ENCODE data around the gene SRBD1.
A peak's percentile ranks its signal among the peaks of the same experiment; 100 is the strongest.

SRBD1 gene

GRCh38 chr2:45588158-45588829, 22.8 kb downstream of the SRBD1 start:
- DNase-seq, result no peak

- peak in 1 of 3 experiments; percentile 26 for DNase-seq
These were observed 24.5 kb downstream of the SRBD1 start for GRCh38 chr2:45586600-45586999.

DNA sequence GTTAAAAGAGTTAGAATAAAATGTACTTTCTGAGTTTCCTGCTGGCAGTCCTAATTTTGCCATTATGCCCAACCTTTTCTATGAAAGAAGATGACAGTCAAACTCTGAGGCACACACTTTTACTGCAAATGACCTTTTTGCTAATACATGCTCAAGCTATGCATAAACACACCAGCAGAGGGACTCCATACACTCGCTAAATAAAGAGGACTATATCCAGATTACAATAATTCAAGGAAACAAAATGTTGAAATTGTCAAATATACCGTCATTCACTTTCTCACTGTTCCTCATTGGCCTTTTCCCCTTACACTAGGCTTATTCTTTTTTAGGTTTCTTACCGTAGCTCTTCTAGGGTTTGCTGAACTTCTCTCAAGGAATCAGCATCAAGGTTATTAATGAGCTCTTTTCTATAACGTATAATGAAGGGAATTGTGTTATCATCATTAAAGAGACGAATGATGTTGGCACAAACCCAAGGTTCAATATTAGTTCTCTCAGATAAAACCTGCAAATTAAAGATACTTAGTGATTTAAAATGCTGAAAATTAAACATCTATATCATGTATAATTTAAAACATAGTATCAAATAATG, 25.7 kb downstream of the SRBD1 start:
- peak; percentile 15 to 68 (median 19) for DNase-seq

- no peak for DNase-seq
These were observed 27.1 kb downstream of the SRBD1 start for GRCh38 chr2:45583977-45584376.

DNA sequence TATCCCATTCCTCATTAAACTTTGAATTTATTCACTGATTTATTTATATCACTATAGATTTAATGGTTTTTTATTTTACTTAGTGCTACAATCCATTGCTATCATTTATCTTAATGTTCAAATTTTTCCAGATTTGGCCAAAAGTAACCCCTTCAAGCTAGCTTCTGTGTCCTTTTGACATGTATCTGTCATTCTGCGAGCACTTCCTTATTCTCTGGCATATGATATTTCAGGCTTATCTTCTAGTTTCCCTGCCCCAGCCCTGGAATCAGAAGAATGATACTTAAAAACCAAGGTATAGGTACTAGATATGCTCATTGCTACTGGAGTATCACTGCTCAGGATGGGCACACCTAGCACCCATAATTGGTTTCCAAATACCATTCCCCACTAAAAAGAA, 28.5 kb downstream of the SRBD1 start:
- no peak for DNase-seq

DNA sequence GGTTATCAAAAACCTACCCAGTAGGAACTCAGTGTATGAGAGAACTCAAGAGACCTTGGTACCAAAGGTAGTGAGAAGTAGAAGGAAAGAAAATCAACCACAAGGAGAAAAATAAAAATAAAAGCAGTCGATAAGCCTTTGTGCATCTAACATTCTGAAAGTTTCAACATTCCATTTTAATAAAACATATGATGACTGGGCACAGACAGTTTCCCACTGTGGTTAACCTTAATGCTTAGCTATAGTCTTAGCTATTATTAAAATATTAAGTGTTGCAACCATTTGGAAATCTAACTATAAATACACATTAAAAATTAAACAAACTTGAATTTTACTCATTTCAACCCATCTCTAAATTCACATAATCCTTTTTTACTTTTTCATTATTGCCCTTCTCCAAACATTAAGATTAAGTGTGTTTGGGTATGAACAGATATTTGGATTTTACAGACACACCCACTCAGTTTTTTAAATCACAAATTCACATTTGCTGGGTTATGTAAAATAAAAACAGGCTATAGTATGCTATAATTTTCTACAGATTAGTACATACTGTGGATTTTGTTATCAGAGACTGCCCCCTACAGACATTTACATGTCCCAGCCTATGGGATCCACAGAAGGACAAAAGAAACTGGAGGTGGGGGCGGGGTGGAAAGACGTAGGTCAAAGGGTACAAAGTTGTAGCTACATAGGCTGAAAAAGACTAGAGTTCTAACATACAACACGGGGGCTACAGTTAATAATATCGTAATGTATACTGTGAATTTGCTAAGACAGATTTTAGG, 32.8 kb downstream of the SRBD1 start:
- DNase-seq, result peak in 1 of 3 experiments; percentile 36

DNA sequence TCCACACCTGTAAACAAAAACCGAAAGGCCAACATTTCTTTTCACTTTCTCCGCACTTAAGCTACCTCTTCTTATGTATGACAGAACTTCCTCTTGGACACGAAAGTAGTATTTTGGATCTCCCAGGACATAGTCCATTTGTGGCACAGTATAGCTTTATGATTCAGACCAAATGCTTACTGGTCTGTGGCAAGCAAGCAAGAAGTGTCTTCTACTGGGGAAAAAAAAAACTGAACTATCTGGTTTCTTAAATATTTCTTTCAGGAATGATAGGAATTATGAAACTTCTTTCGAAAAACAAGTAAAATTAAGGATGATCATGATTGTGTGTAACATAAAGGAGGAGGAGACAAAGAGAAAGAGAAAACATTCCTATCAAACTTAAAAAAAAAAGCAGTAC, 33.6 kb downstream of the SRBD1 start:
- no peak for DNase-seq

GRCh38 chr2:45575881-45576280, 35.2 kb downstream of the SRBD1 start:
- DNase-seq, result no peak

DNA sequence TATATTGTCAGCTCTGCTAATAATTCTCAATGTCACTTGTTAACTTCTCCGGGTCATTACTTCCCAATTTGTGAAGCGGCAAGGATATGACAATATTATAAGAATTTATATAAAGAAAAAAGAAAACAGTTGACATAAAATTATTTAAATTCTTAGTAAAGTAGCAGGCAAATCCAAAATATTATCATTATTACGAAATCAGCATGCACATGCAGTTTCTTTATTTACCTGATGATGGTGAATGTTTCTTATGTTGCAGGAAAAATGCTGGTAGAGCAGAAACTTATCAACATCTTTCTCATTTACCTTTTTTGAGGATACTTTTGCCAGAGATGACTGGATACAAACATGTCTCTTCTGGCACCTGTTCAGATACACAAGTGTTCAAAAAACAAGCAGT, 38.1 kb downstream of the SRBD1 start:
- no peak for DNase-seq

GRCh38 chr2:45571940-45572339, 39.1 kb downstream of the SRBD1 start:
- DNase-seq, result no peak

- no peak for DNase-seq
These were observed 40.3 kb downstream of the SRBD1 start for GRCh38 chr2:45570671-45571334.

- no peak for DNase-seq
These were observed 42.1 kb downstream of the SRBD1 start for GRCh38 chr2:45568935-45569334.

- DNase-seq, result no peak
These were observed 42.9 kb downstream of the SRBD1 start for GRCh38 chr2:45567974-45568789.

DNA sequence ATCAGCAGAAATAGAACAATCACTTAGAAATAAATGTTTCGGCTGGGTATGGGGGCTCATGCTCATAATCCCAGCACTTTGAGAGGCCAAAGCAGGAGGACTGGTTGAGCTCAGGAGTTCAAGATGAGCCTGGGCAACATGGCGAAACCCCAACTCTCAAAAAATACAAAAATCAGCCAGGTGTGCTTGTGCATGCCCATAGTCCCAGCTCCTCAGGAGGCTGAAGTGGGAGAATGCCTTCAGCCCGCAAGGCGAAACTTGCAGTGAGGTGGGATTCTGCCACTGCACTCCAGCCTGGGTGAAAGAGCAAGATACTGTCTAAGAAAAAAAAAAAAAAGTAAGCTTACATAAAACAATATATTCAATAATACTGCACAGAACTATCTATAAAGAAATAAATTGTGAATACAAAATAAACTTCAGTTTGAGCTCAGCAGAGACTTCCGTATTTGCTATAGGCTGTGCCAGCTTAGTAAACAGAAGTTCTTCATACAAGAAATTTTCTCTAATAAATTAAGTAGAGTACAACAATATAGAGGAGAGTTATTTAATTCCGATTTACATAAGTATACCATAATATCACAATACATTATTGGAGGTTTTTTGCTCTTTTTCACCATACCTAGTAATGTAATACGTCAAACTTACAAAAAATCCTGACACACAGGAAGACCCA, 43.6 kb downstream of the SRBD1 start:
- DNase-seq, result no peak

DNA sequence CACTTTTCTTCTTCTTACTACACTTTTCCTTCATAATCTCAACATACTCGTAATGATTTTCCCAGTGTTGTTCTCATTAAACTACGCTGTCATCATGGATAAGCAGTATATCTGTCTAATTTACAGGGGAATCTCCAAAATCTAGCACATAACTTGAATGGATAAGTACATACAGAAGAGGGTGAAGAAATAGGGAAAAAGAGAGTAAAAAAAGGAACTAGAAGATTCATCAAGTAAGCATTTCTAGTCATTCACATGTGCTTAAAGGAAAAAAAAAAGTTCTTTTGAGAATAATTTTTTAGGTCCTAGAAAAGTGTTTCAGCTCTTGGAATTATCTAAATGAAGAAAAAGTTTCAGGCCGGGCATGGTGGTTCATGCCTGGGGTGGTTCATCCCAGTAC, 51.6 kb downstream of the SRBD1 start:
- no peak for DNase-seq

- no peak for DNase-seq
These were observed 56.3 kb downstream of the SRBD1 start for GRCh38 chr2:45554742-45555140.

GRCh38 chr2:45554073-45554741, 56.9 kb downstream of the SRBD1 start:
- no peak for DNase-seq

GRCh38 chr2:45551862-45552261, 59.2 kb downstream of the SRBD1 start:
- no peak for DNase-seq

- DNase-seq, result no peak
These were observed 65.1 kb downstream of the SRBD1 start for GRCh38 chr2:45545943-45546342.

DNA sequence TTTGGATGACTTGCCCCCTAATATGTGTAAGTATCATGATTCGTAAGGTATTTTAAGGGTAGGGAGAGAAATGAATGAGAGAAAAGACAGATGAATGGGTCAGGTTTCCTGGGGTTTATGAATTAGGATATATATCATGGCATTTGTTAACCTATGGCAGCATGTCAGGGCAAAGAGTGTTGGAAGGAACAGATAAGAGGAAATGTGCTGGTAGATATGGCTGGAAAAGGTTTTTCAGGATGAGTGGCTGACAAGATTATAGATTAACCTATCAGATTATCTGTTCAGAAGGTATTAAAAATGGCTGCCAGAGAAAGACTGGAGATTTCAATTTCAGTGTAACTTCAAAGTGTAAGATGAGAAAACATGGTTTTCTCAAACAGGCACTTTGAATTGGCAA, 67.8 kb downstream of the SRBD1 start:
- DNase-seq, result no peak

DNA sequence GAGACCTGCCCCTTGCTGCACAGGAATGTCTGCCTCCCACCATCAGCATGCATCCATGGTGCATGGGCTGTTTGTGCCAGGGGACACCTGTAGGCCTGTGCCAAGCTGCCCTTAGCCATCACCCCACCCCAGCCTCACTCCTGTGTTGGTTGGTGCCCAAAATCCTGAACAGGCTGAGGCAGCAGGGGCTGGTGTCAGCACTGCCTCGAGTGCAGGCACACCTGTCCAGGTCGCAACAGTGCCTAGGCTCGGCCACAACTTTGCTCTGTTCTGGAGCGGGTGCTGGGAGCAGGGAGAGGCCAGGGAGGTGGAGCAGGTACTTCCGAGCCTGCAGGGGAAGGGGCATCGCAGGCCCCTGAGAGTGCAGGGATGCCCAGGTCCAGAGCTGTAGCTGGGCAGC, 69.1 kb downstream of the SRBD1 start:
- DNase-seq, result no peak

GRCh38 chr2:45541450-45541849, 69.6 kb downstream of the SRBD1 start:
- DNase-seq, result no peak
